CMK (cell line): ENCODE measurements around the gene C12orf42.

Source experiments
- DNase-seq: peaks from one replicate; pipeline ENCODE4 v3.0.0-alpha.2; 2010; ENCODE audit warnings: low read depth

Gene C12orf42

GRCh38 chr12:103268831-103269514, 226.8 kb downstream of the C12orf42 start:
- no peak for DNase-seq

GRCh38 chr12:103257763-103258162, 238.0 kb downstream of the C12orf42 start:
- DNase-seq: no peak
